Peyer's patch (tissue), 4 donors: ENCODE data around the gene UBE2G2. TPM values are rescaled to one million over a fixed set of nuclear protein-coding genes. Genes with fewer than 3 reads are reported as not detected.
A peak's percentile ranks its signal among the peaks of the same experiment; 100 is the strongest.

ENCODE experiments used
- DNase-seq, 3 donors: peaks; one replicate each; pipeline ENCODE4 v3.0.0-alpha.2; 2017 to 2019
- H3K27ac ChIP-seq, 4 donors: fragments of 200-600 bp; sonication (generic); one replicate each; pipeline ENCODE4 v1.5.1; 2016 to 2019
- H3K27me3 ChIP-seq, 2 donors: fragments of 200-600 bp; sonication (generic); one replicate each; pipeline ENCODE4 v1.5.1; 2019
- H3K36me3 ChIP-seq, 3 donors: fragments of 200-600 bp; sonication (generic); one replicate each; pipeline ENCODE4 v1.5.1; 2016 to 2019
- H3K4me1 ChIP-seq, 4 donors: fragments of 200-600 bp; sonication (generic); one replicate each; pipeline ENCODE4 v1.5.1; 2016 to 2019
- H3K4me3 ChIP-seq, 4 donors: fragments of 200-600 bp; sonication (generic); 1 replicate in 3 of 4; 2 replicates in 1 of 4; pipeline ENCODE4 v1.5.1; 2016 to 2019; ENCODE audit warnings: mild to moderate bottlenecking in 1 of 4
- H3K9me3 ChIP-seq, 4 donors: fragments of 200-600 bp; sonication (generic); one replicate each; pipeline ENCODE4 v1.5.1; 2016 to 2019; ENCODE audit warnings: mild to moderate bottlenecking in 1 of 4
- POLR2A ChIP-seq, 2 donors: fragments of 450-650 bp; IDR thresholded peaks; one replicate each; pipeline ENCODE4 v1.5.1; 2017; ENCODE audit warnings: antibody characterized with exemption in 2 of 2, mild to moderate bottlenecking in 2 of 2, moderate library complexity in 2 of 2
- total RNA-seq, 4 donors: library from RNA; depleted of rRNA; stranded (reverse); fragments of >200 nt; gene quantifications; one replicate each; pipeline ENCODE4 v1.1.0, GENCODE V29; 2016
- TF ChIP-seq, protein P1 (sequence below), 6 experiments: fragments of 450-650 bp in 4 of 6; fragments of 200-600 bp in 2 of 6; sonication (generic) in 1 of 6; IDR thresholded peaks; one replicate each; pipeline ENCODE4 v1.5.1; 2017 to 2019; ENCODE audit warnings: antibody characterized with exemption in 6 of 6, mild to moderate bottlenecking in 3 of 6, moderate library complexity in 1 of 6

Gene UBE2G2
- total RNA-seq, 4 donors from 2014 or later: 68.8 to 116 (median 95.1) TPM

DNA sequence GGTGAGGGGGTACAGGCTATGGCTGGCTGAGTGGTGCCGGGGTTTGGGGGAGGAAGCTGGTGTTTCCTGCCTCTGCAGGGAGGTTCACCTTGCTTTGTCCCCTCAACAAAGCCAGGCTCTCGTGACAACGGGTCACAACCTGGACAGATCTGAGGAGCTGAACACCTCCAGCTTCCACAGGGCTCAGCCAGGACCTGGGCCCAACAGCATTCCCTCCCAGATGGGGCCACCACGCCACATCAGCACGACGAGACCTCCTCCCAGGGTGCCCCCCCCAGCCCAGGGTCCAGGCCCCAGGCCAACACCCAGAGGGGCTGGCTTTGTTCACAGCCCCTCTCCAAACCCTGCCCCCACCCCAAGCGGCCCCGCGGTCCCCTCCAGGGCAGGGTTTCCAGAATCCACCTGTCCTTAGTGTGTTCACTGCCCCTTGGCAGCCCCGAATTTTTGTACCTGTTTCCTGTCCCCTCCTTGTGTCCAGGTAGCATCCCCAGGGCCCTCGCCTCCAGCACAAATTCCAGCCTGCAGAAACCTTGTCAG, 34.7 kb downstream of the UBE2G2 start:
- Histone ChIP-seq H3K4me3 (no peak overlapping the region), H3K4me1 (peaks cover 0 to 9% (median 0%) of the 10 kb centered on the region in 4 donors), H3K36me3 (peaks cover 0 to 23% (median 0%) of the 10 kb centered on the region in 3 donors), H3K9me3 (no peaks in the 10 kb centered on the region), H3K27me3 (no peaks in the 10 kb centered on the region), H3K27ac (no peak overlapping the region)
- TF ChIP-seq, protein P1, sequence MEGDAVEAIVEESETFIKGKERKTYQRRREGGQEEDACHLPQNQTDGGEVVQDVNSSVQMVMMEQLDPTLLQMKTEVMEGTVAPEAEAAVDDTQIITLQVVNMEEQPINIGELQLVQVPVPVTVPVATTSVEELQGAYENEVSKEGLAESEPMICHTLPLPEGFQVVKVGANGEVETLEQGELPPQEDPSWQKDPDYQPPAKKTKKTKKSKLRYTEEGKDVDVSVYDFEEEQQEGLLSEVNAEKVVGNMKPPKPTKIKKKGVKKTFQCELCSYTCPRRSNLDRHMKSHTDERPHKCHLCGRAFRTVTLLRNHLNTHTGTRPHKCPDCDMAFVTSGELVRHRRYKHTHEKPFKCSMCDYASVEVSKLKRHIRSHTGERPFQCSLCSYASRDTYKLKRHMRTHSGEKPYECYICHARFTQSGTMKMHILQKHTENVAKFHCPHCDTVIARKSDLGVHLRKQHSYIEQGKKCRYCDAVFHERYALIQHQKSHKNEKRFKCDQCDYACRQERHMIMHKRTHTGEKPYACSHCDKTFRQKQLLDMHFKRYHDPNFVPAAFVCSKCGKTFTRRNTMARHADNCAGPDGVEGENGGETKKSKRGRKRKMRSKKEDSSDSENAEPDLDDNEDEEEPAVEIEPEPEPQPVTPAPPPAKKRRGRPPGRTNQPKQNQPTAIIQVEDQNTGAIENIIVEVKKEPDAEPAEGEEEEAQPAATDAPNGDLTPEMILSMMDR (IDR thresholded peaks at IDR 0.05): no peak
- no peak for TF ChIP-seq POLR2A (IDR thresholded peaks at IDR 0.05)
- no peak for DNase-seq

- H3K9me3 ChIP-seq: no peaks in the 10 kb centered on the region
- H3K27me3 ChIP-seq: no peaks in the 10 kb centered on the region
- H3K4me3 ChIP-seq: no peak overlapping the region
- H3K36me3 ChIP-seq: peaks cover 0 to 16% (median 0%) of the 10 kb centered on the region in 3 donors
- TF ChIP-seq, protein P1 (IDR thresholded peaks at IDR 0.05): no peak
- TF ChIP-seq POLR2A (IDR thresholded peaks at IDR 0.05): no peak
- peaks cover 0 to 9% (median 0%) of the 10 kb centered on the region in 4 donors for H3K4me1 ChIP-seq
- no peak overlapping the region for H3K27ac ChIP-seq
- no peak for DNase-seq
These were observed 35.4 kb downstream of the UBE2G2 start for GRCh38 chr21:44766014-44766817.

DNA sequence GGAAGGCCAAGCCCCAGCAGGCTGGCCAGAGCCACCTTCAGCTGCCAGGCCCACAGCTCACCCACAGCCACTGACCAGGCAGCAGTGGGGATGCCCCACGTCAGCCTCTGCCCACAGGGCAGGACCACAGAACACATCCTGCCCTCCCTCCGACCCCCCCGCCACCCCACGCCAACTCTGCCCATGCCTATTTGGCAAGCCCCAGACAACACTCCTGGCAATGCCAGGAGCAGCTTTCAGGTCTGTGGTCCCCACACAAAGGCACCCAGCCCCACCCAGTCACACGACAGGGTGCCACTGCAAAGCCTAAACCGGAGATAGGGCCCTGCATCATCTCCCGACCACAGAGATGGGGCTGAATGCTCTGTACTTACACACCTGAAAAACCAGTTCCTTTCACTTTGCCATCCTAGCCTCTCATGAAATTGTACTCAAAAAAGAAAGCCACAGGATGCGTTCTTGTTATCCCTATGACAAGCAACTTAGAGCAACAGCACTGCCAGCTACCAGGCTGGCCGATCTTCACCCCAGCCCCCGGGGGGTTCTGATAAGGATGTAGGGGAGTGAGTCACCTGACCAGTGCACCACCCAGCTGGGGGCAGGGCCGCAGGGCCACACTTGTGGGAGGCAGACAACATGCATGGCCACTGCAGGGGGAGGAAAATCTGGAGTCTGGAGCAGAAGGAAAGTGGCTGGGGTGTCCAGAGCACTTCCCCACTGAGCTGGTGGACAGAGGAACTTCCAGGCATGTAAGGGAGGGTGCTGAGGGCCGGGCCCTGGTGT, 36.2 kb downstream of the UBE2G2 start:
- DNase-seq: peak in 1 of 3 donors; percentile 45
- no peak for TF ChIP-seq POLR2A (IDR thresholded peaks at IDR 0.05)
- no peak overlapping the region for H3K4me3 ChIP-seq
- peaks cover 0 to 9% (median 0%) of the 10 kb centered on the region in 4 donors for H3K4me1 ChIP-seq
- H3K36me3 ChIP-seq: peaks cover 0 to 8% (median 0%) of the 10 kb centered on the region in 3 donors
- H3K9me3 ChIP-seq: no peaks in the 10 kb centered on the region
- no peaks in the 10 kb centered on the region for H3K27me3 ChIP-seq
- H3K27ac ChIP-seq: no peak overlapping the region

GRCh38 chr21:44764319-44765230, 37.0 kb downstream of the UBE2G2 start:
- Histone ChIP-seq H3K4me1 (peaks cover 0 to 9% (median 0%) of the 10 kb centered on the region in 4 donors), H3K36me3 (peaks cover 0 to 2% (median 0%) of the 10 kb centered on the region in 3 donors), H3K27me3 (no peaks in the 10 kb centered on the region), H3K27ac (no peak overlapping the region), H3K9me3 (no peaks in the 10 kb centered on the region), H3K4me3 (no peak overlapping the region)
- TF ChIP-seq, protein P1 (IDR thresholded peaks at IDR 0.05): no peak
- TF ChIP-seq POLR2A (IDR thresholded peaks at IDR 0.05): no peak
- DNase-seq: peak in 1 of 3 donors; percentile 47

- Histone ChIP-seq H3K27ac (no peak overlapping the region), H3K9me3 (no peaks in the 10 kb centered on the region), H3K4me1 (peaks cover 0 to 9% (median 0%) of the 10 kb centered on the region in 4 donors), H3K4me3 (no peak overlapping the region), H3K36me3 (no peaks in the 10 kb centered on the region), H3K27me3 (no peaks in the 10 kb centered on the region)
- peak in 1 of 3 donors; percentile 48 for DNase-seq
- TF ChIP-seq POLR2A (IDR thresholded peaks at IDR 0.05): no peak
- TF ChIP-seq, protein P1 (IDR thresholded peaks at IDR 0.05): no peak
These were observed 37.9 kb downstream of the UBE2G2 start for GRCh38 chr21:44763451-44764318.
